ENCODE data around the gene INTS12.
A peak's percentile ranks its signal among the peaks of the same experiment; 100 is the strongest.
"Not testable (repeated sequence)": the region's sequence is repeated elsewhere in the genome, so short reads cannot be mapped to it uniquely, and the experiment has no call there.

INTS12 gene

GRCh38 chr4:105708181-105709080, at the start of gene INTS12, which contains the start of gene GSTCD:
Gene INTS12 (minus strand): TSS chr4:105708689. CDS start chr4:105700005, 8,684 bp downstream.
Gene GSTCD (plus strand): TSS chr4:105708784. CDS start chr4:105717614, 8,830 bp downstream.
- H3K27ac ChIP-seq = peak within 1 kb of the TSS; percentile 68
- DNase-seq (ENCODE audit: low read depth, low spot score) = peak; percentile 74

GRCh38 chr4:105755375-105755774, 46.9 kb upstream of the INTS12 start:
- no peak for DNase-seq (ENCODE audit: low read depth, low spot score)
- H3K27ac ChIP-seq = no peak overlapping the region

GRCh38 chr4:105753361-105753760, 44.9 kb upstream of the INTS12 start:
- no peak for DNase-seq (ENCODE audit: low read depth, low spot score)
- H3K27ac ChIP-seq = no peak overlapping the region

GRCh38 chr4:105751718-105752299, 43.3 kb upstream of the INTS12 start:
- no peak for DNase-seq (ENCODE audit: low read depth, low spot score)
- H3K27ac ChIP-seq = no peak overlapping the region

GRCh38 chr4:105748222-105748621, 39.7 kb upstream of the INTS12 start:
- DNase-seq (ENCODE audit: low read depth, low spot score) = no peak

GRCh38 chr4:105741548-105741947, 33.1 kb upstream of the INTS12 start:
- no peak overlapping the region for H3K27ac ChIP-seq
- DNase-seq (ENCODE audit: low read depth, low spot score) = no peak

More at GRCh38 chr4:105748222-105748621, 39.7 kb upstream of the INTS12 start:
- H3K27ac ChIP-seq = no peak overlapping the region

GRCh38 chr4:105735217-105735616, 26.7 kb upstream of the INTS12 start:
- DNase-seq (ENCODE audit: low read depth, low spot score); H3K27ac ChIP-seq: not testable (repeated sequence)

- not testable (repeated sequence) for H3K27ac ChIP-seq; DNase-seq (ENCODE audit: low read depth, low spot score)
These were observed 21.4 kb upstream of the INTS12 start for GRCh38 chr4:105729895-105730294.

- H3K27ac ChIP-seq = no peak overlapping the region
- no peak for DNase-seq (ENCODE audit: low read depth, low spot score)
These were observed 17.1 kb upstream of the INTS12 start for GRCh38 chr4:105725623-105726022.

GRCh38 chr4:105719204-105719603, 10.7 kb upstream of the INTS12 start:
- no peak for DNase-seq (ENCODE audit: low read depth, low spot score)
- no peak overlapping the region for H3K27ac ChIP-seq

GRCh38 chr4:105715692-105716278, 7.3 kb upstream of the INTS12 start:
- DNase-seq (ENCODE audit: low read depth, low spot score) = no peak
- no peak overlapping the region for H3K27ac ChIP-seq

- DNase-seq (ENCODE audit: low read depth, low spot score) = no peak
- H3K27ac ChIP-seq = no peak overlapping the region
These were observed 6.4 kb upstream of the INTS12 start for GRCh38 chr4:105714932-105715331.

GRCh38 chr4:105714071-105714521, 5.6 kb upstream of the INTS12 start:
- peak overlapping the region; percentile 11 for H3K27ac ChIP-seq
- DNase-seq (ENCODE audit: low read depth, low spot score) = no peak

GRCh38 chr4:105712766-105713165, 4.3 kb upstream of the INTS12 start:
- no peak for DNase-seq (ENCODE audit: low read depth, low spot score)
- H3K27ac ChIP-seq = no peak overlapping the region

- no peak overlapping the region for H3K27ac ChIP-seq
- DNase-seq (ENCODE audit: low read depth, low spot score) = no peak
These were observed 2.2 kb upstream of the INTS12 start for GRCh38 chr4:105710678-105711077.

GRCh38 chr4:105710012-105710600, 1.6 kb upstream of the INTS12 start:
- no peak for DNase-seq (ENCODE audit: low read depth, low spot score)
- no peak overlapping the region for H3K27ac ChIP-seq

GRCh38 chr4:105709081-105709450, 577 bp upstream of the INTS12 start:
- H3K27ac ChIP-seq = peak overlapping the region; percentile 68
- no peak for DNase-seq (ENCODE audit: low read depth, low spot score)

- peak overlapping the region; percentile 68 for H3K27ac ChIP-seq
- DNase-seq (ENCODE audit: low read depth, low spot score) = no peak
These were observed 708 bp downstream of the INTS12 start for GRCh38 chr4:105707782-105708180.

- DNase-seq (ENCODE audit: low read depth, low spot score) = no peak
- H3K27ac ChIP-seq = no peak overlapping the region
These were observed 9.9 kb downstream of the INTS12 start for GRCh38 chr4:105698607-105699006.

- not testable (repeated sequence) for H3K27ac ChIP-seq; DNase-seq (ENCODE audit: low read depth, low spot score)
These were observed 12.7 kb downstream of the INTS12 start for GRCh38 chr4:105695832-105696231.

GRCh38 chr4:105694812-105695211, 13.7 kb downstream of the INTS12 start:
- not testable (repeated sequence) for DNase-seq (ENCODE audit: low read depth, low spot score); H3K27ac ChIP-seq
